HL-60 (cell line): ENCODE results near the gene KCNJ3.

Experiments used
- POLR2AphosphoS5 ChIP-seq: IDR thresholded peaks from 2 replicates; pipeline ENCODE4 v1.6.1; 2012; ENCODE audit warnings: low read depth
- TF ChIP-seq, protein P1 (sequence below): IDR thresholded peaks from one replicate; pipeline ENCODE4 v1.5.1; 2011; ENCODE audit warnings: low read length, control low read depth, inconsistent platforms; ENCODE audit not compliant: insufficient read depth

DNA sequence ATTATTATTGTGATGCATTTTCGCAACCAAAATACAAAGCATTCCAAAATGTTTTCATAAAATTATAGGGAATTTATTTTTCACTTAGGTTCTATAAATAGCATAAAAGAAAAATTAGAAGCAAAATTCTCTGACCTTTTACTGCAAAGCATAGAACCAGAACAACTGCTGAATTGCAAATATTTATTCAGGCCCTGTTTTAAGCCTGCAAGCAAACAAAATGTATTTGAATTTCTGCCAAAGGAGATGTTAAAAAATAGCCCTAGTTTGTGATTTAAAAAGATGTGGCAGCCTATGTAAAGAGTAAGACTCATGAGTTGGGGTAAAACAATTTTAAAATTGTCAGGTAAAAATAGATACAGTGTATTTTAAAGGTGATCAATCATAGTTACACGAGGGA lies 138.1 kb downstream of the KCNJ3 start:
- TF ChIP-seq, protein P1, sequence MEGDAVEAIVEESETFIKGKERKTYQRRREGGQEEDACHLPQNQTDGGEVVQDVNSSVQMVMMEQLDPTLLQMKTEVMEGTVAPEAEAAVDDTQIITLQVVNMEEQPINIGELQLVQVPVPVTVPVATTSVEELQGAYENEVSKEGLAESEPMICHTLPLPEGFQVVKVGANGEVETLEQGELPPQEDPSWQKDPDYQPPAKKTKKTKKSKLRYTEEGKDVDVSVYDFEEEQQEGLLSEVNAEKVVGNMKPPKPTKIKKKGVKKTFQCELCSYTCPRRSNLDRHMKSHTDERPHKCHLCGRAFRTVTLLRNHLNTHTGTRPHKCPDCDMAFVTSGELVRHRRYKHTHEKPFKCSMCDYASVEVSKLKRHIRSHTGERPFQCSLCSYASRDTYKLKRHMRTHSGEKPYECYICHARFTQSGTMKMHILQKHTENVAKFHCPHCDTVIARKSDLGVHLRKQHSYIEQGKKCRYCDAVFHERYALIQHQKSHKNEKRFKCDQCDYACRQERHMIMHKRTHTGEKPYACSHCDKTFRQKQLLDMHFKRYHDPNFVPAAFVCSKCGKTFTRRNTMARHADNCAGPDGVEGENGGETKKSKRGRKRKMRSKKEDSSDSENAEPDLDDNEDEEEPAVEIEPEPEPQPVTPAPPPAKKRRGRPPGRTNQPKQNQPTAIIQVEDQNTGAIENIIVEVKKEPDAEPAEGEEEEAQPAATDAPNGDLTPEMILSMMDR = no peak
- no peak for TF ChIP-seq POLR2AphosphoS5
